Measurements from ENCODE around the gene DHX16.
A peak's percentile ranks its signal among the peaks of the same experiment; 100 is the strongest.
"Not testable (repeated sequence)": the region's sequence is repeated elsewhere in the genome, so short reads cannot be mapped to it uniquely, and the experiment has no call there.

The DHX16 gene

DNA sequence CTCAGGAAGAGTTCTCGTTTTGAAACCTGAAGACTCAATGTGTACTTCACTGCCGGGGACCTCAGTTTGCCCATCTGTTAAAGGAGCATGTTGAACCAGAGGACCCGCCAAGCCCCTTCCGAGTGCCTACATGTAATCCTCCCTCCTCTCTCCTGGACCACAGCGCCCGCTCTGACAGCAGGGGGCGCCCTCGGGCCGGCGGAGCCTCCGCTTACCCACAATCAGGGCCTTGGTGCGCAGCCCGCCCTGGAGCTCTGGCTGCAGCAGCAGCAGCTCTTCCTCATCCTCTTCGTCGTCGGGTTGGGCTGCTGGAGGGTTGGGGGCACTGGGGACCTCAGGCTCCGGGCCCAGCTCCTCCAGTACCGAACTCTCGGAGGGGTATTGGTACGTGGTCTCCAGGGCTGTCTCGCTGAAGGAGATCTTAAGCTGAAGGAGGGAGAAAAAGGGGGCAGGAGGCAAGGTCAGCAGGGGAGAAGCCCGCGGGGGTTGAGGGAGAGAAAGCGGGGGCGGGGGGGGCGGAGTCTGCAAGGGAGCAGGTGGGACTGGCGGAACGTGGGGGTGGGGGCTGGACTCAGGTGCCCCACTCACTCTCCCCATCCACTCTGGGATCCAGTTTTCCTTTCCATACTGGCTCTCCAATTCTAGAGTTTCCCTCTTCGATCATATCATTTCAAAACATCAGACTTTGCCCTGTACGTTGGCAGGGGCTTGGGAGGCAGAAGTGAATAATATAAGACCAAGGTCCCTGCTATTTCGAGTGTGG lies 6.3 kb upstream of the DHX16 start:
- DNase-seq: peak; percentile 88 to 93

DNA sequence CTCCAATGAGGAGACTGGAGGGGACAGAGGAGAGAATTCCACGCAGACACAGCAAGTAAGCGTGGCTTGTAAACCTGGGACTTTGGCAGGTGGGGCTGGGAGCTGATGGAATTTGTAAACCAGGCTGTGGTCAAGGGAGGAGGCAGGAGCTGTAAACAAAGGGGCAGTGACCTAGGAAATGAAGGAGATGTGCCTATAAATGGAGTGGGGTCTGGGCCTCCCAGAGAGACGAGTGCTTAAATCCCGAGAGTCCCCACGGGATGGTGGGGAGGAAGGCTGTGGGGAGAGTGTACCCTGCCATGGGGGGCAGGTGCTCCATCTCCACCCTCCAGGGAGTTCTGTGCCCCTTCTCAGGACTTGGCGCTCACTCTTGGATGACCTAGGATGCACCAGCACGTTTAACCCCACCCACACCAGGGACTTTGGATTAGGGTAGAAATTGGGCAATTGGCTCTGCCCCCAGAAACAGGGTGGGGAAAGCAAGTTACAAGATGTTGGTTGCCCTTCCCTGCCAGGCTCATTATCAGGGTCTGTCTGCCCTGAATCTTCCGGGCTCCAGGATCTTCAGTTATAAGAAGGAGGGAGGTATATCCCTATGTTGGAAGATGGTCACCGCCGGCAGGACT lies 4.0 kb upstream of the DHX16 start:
- DNase-seq: no peak

DNA sequence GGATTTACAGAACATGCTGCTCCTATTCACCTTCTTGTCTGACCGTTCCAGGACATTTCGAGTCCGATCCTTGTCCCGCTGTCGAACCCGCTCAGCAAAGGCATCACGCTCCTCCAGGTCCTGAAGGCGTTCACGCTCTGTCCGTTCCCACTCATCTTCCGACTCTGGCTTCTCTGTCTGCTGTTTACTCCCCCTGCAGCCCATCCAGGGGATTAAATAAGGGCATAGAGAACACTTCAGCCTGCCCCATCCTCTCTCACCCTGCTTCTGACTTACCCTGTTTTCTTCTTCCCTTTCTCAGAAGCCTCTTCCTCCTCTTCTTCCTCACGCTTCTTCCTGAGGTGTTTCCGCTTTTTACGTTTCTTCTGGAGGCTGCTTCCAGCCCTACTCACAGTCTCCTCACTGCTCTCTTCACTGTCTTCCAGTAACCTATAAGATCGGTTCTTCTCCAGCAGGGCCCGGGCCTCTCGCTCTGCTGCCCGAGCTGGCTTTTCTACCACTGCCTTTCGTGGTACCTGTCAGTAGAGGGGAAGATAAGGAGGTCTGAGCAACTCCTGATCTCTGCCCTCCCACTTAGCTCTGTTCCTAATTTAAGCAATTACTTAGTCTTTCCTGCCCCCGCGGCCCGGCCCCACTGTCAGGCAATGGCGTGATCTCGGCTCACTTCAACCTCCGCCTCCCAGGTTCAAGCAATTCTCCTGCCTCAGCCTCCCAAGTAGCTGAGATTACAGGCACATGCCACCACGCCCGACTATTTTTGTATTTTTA lies 1.9 kb downstream of the DHX16 start:
- no peak for DNase-seq

DNA sequence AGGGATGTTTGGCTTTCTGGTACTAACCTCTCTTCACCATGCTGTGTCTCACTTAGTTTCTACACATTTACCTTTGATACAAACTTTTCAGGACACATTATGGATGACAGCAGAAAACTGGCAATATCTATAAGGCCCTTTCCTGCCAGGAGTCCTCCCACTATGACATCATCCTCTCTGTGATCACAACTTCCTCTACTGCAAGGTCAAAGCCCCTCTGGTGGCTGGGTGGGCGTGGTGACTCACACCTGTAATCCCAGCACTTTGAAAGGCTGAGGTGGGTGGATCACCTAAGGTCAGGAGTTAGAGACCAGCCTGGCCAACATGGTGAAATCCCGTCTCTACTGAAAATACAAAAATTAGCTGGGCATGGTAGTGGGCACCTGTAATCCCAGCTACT lies 6.5 kb downstream of the DHX16 start:
- DNase-seq: peak in 1 of 2 donors; percentile 58

DNA sequence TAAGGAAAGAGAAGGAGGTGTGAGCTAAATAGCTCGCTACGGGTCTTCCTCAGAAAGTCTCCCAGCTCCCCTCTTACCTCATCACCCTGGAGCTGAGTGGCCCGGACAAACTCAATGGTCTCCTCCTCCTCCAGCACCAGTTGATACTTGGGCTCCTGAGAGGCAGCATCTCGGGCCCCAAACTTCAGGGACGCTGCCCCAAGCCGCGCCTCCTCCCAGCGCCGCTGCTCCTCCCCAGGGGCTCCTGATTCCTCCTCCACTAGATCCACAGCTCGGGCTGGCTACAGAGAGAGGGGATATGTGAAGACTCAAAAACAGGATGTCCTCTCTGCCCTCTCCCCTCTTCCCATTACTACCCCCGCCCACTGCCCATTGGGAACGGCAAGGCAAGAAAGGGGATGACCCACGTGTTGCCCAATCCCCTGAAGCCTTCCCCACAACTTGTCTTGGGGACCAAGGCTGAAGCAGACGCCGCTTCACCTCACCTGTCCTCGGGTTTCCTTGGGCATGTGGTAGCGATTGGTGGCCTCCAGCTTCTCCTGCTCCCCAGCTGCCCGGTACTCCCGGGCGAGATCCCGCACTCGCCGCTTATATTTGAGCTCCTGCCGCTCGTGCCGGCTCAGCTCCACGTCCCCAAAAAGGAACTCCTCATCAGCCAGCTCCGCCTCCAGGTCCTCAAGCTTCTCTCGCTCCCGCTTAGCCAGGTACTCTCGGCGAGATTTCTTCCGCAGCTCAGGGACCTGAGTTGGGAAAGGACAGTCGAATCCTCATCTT lies 7.6 kb downstream of the DHX16 start:
- DNase-seq: no peak

DNA sequence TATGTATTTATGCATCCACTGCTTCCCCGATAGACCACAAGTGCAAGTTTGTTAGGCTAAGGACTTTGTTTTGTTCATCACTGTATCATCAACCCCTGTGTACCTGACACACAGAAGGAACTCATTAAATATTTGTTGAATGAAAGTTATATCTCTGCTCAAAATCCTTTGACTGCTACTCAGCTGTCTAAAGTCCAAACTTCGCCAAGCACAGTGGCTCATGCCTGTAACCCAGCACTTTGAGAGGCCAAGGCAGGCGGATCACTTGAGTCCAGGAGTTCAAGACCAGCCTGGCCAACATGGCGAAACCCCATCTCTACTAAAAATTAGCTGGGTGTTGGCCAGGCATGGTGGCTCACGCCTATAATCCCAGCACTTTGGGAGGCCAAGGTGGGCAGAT lies 14.9 kb downstream of the DHX16 start:
- DNase-seq: not testable (repeated sequence)

DNA sequence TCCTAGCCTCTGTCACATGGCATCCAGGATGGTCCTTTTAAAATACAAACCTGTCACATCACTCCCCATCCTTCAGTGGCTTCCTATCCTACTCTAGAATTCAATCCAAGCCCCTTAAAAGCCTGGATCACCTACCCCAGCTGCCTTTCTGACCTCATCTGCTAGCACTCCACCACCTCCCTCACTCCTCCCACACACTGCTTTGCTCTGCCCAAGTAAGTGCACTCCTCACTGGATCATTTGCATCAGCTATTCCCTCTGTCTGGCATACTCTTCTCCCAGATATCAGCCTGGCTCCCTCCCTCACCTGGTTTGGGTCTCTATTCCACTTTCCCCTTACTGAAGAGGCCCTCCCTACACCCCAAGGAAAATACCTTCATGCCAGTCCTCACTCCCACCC lies 15.4 kb downstream of the DHX16 start:
- DNase-seq: no peak

DNA sequence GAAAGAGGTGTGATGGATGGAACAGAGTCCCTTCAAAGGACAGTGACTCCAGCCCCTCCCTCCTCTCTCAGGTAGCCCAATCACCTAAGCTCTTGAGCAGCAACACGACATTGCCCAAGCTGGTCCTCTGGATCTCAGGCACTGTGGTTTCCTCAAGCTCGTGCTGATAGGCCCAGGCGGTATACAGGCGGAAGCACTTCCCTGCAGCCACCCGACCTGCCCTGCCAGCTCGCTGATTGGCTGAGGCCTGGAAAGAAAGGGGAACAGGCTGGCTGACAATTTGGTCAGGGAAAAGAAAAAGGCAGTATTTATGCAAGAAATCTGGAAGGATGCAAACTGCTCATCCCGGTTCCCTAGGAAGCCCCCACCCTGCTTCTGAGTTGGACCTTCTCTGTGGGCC lies 16.3 kb downstream of the DHX16 start:
- DNase-seq: no peak

DNA sequence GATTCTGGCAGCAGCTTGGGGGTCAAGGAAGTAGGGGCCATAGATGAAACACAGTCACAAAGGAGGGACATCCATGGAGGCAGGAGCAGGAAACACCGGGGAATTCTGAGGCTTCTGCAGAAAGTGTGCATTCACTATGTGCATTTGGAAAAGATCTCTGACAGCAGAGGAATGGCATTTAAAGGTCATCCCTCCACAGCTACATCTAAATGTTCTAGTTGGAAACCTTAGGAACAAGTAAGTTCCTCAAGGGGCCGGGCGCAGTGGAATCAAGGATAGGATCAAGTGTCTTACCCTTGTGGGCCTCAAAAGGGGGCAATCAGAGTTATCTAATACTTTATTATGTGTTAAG lies 17.1 kb downstream of the DHX16 start:
- no peak for DNase-seq

DNA sequence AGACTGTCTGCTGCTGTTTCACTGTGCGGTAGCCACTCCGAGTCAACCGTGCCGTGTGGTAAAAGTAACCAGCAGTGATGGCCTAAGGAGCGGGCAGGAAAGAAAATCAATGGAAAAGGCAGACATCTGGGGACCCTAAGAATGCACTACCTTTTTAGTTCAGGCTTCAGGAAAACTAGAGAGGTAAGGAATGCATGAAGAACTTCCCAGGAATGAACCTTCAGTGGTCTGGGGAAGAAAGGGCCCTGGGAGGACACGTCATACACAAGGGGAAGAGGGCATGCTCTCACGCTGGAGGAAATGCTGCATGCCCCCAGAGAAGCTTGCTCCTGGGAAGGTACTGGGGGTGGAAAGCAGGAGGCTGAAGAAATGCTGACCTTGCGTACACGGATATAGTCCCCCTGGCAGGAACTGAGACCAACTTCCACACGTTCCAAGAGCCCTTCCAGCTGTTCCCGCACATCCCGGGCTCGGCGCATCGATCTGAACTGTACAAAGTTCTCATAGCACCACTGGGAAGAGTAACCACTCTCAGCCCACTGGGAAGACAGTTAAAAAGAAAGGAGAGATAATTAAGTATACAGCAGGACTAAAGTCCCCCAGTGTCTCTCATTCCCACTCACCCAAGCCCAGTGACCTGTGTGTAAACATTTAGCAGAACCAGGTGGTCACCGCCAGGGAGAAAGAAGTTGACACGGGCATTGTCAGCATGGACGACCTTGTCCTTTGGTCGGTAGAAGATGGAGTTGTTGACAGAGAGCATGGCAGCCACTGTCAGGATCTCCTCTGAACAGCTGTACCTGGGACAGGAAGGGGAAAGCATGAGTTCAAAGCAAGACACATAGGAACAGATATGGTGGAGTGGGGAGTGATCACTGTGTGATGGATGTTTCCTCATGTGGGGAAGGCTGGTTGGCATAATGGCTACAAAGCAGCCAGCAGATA lies 17.7 kb downstream of the DHX16 start:
- no peak for DNase-seq

DNA sequence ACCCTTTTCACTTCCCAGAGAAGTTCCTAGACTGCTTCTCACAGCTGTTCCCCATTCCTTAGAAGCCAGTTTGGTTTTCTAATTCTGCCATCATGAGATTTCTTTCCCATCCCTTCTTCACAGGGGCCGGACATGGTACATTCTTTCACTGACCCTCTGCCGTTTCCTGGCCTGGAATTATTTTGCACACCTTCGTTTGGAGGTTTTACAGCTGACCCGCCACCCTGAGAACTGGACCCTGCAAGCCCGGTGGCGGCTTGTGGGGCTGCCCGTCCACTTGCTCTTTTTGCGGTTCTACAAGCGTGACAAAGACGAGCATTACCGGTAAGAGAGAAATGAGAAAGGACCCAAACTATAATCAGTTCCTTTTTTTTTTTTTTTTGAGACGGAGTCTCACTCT lies 21.7 kb downstream of the DHX16 start:
- DNase-seq: no peak

DNA sequence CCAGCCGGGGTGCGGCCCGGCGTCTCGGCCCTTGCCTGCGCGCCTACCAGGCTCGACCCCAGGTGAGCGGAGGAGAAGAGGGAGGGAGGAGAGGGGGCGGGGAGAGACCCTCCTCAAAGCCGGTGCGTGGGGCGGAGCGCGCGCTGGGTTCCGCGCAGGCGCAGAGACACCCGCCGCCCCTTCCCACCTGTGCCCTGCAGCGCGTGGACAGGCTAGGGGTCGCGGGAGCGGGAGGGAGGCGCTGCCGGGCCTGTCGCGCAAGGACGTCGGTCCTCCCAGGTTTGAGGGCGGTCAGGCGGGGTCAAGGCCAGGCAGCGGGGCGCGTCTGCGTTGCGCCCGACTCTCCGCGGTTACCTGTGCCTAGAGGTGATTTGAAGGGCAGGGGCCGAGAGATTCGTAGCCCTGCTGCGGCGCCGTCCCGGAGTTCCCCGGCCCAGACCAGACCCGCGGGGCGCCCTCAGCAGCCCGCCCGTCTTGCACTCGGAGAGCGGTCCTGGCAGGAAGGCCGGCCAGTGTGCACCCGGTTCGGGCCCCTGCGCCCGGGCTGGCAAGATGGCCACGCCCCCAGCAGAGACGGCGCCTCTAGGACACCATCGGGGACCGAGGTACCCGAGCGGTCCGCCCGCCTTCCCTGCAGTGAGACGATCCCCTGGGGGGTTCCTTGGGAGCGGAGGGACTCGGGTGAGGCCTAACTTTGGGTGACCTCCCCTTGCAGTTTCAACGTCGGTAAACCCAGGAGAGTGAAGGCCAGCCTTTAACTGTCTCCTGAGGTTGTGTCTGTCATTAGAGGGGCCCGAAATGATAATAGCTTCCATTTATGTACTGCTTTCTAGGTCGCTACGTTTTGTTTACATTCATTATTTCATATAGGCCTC lies 25.3 kb downstream of the DHX16 start:
- DNase-seq: peak; percentile 77 to 80

DNA sequence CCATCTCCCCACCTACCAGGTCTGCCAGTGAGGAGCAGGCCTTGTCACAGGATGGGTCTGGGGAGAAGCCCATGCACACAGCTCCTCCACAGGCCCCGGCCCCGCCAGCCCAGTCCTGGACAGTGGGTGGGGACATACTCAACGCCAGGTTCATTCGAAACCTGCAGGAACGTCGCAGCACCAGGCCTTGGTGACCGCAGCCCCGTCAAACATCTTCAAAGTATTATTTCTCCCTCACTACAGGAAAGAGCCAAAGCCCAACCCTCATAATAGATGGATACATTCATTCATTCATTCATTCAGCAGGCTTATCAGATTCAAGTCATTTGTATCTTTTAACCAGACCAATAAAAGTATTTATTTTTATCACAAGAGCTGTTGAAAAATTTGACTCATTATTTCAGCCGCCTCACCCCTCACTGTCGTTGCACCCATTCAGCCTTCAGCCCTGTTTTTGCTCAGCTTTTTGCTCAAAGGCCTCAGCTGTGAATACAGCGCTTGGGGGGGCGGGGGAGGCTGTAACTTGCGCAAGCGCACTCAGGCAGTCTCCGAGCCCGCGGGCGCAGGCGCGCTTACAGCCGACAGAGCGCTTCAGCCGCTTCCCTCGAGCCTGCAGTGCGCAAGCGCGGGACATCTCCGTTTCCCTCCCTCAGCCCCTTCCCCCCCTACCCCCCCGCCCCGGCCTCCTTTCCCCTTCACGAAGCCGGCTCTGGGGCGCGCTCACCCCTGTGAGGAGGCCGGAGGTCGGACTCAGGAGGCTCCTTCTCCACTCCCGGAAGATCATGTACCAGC lies 26.2 kb downstream of the DHX16 start, which contains the start of gene C6orf136:
TSS of gene C6orf136 (plus strand) at position 684 of the 792 bp plus-strand sequence. CDS start at position 783, 99 bp downstream.
- DNase-seq: peak; percentile 93

DNA sequence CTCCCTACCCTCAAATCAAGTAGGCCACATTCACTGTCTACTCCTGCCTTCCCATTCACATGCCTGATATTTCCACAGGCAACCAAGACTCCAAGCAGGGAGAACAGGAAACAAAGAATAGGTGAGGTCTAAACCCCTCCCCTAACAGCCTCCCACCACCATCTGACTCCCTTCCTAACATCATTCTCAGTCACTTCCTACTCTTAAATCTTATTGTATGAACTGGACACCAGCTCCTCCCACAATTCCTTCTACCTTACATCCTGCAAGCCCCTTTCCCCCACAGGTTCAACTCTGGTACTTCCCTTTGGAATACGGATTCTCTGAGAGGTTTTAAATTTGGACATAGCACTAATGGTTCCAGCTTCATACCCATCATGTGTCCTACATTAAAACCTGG lies 26.8 kb downstream of the DHX16 start:
- no peak for DNase-seq

DNA sequence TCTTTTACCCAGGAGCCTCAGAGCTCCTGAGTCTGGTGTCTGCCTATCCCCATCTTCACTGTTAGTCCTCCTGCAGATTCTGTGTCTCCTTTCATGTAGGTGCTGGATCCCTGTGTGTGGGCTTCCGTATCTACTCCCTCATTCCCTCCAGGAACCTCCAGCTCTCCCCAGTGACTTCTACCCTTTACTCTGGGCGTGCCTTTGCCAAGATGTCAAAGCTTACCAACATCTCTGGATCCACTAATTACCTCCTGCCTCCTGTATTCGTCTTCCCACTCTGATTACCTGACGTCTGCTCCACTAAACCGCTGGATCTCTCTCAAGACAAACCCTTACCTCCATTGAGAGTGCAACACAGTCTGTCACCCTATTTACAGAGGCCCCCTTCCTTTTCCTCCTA lies 28.0 kb downstream of the DHX16 start:
- DNase-seq: no peak

DNA sequence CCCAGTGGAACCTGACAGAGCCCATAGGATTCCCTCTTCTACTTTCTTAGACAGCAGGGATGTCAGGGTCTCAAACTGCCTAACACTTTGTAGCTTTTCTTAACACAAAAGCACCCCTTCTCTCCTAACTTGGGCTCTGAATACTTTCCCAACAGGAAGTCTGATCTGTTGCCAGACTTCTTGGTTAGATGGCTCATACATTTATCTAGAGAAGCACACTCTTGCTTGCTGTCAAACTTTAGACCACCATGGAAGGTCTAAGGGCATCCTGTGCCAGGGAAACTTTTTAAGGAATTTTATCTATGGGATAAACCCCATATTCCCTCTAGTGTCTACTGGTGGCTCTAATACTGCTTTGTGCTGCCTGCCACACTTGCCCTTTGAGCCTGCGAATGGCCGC lies 29.1 kb downstream of the DHX16 start:
- no peak for DNase-seq

DNA sequence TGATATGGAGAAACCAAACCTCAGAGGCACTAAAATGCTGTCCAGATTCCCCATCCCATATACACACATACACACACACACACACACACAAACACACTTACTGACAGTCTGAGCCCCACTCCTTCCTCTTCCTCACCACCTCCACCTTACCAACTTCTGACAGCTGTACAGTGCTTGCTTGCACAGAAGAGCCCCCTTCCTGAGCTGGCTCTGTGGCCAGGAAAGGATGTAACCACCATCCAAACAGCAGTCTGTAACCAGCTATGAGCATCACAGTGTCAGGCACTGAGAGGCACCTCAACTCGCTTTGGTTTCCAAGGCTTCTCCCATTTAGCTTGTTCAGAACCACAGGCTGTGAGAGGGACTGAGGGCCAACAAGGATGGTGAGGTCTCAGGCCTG lies 31.8 kb downstream of the DHX16 start:
- DNase-seq: no peak

DNA sequence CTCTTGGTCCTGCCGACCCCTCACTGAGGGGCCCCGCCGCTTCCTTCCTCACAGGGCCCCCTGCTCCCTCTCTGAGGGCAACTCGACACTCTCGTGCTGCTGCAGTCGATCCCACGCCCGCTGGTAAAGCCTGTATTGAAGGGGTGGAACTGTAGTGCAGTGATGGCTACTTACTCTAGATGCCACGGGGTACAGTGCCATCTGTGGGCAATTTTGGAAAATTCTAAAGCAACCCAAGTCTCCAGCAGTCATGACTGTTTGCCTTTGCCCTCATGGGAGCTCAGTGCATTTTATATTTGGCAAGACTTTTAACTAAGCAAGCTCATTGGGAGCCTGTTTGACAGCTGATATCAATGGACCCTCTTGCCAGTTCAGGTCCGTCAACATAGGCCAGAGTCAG lies 32.3 kb downstream of the DHX16 start:
- DNase-seq: no peak

DNA sequence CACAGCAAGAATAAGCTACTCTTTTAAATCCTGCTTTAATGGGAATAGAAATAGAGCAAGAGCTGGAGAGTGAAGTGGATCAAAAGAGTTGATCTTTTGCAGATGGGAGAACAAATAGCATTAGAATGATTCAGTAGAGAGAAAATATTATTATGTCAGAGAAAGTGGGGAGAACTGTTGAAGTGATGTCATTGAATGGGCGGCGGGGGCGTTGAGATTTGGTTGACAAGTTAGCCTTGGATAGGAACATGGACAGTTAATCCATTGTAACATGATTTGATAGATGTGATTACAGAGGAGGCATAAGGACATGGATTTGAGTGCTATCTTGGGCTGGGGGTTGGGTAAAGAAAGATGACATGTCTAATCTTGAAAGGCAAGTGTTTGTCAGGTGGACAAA lies 37.0 kb downstream of the DHX16 start:
- DNase-seq: no peak

Data from activated CD4-positive, alpha-beta T cell treated with anti-CD3 and anti-CD28 coated beads for 4 hours (primary cell).